SU-DHL-6 (cell line): ENCODE results near the gene SEC14L1.

Experiments used
- CTCF ChIP-seq: fragments of 200-600 bp; sonication (generic); IDR thresholded peaks from one replicate; pipeline ENCODE4 v1.5.1; 2017; ENCODE audit warnings: antibody characterized with exemption, mild to moderate bottlenecking, low read length, moderate library complexity; ENCODE audit not compliant: insufficient read depth, poor library complexity, severe bottlenecking
- EZH2phosphoT487 ChIP-seq: fragments of 200-600 bp; sonication (generic), shearing (Covaris generic); conservative IDR thresholded peaks from 2 replicates; pipeline ENCODE4 v1.6.1; 2018; ENCODE audit warnings: mild to moderate bottlenecking, antibody characterized with exemption, low read length, moderate library complexity, mixed read lengths

GRCh38 chr17:77130525-77130924 lies 10.2 kb upstream of the SEC14L1 start:
- TF ChIP-seq CTCF (no peak), EZH2phosphoT487 (no peak)
